Ovary (tissue), 9 donors: ENCODE data around the gene GNG7. TPM values are rescaled to one million over a fixed set of nuclear protein-coding genes. Genes with fewer than 3 reads are reported as not detected.

Source experiments
- DNase-seq, 5 donors: peaks; one replicate each; pipeline ENCODE4 v3.0.0-alpha.2; 2019 to 2020
- H3K27ac ChIP-seq, 2 donors: fragments of 200-600 bp; one replicate each; pipeline versions ENCODE4 v1.5.1 to v1.8.0; 2019 to 2022
- H3K27me3 ChIP-seq: fragments of 200-600 bp; one replicate; pipeline ENCODE4 v1.8.0; 2022
- H3K36me3 ChIP-seq: fragments of 200-600 bp; sonication (generic); one replicate; pipeline ENCODE4 v1.5.1; 2019
- H3K4me1 ChIP-seq: one replicate; pipeline ENCODE4 v1.8.1; 2013; ENCODE audit warnings: mild to moderate bottlenecking, moderate library complexity; ENCODE audit not compliant: insufficient read depth
- H3K4me3 ChIP-seq: fragments of 200-600 bp; sonication (generic); one replicate; pipeline ENCODE4 v1.5.1; 2017
- H3K9me3 ChIP-seq, 2 donors: fragments of 200-600 bp in 1 of 2; sonication (generic) in 1 of 2; one replicate each; pipeline versions ENCODE4 v1.5.1 to v1.8.1; 2013 to 2019; ENCODE audit warnings: mild to moderate bottlenecking in 1 of 2, moderate library complexity in 1 of 2
- CTCF ChIP-seq, 3 donors: fragments of 450-650 bp in 2 of 3; fragments of 200-600 bp in 1 of 3; IDR thresholded peaks; one replicate each; pipeline versions ENCODE4 v1.5.1 to v1.8.0; 2016 to 2022; ENCODE audit warnings: antibody characterized with exemption in 3 of 3, mild to moderate bottlenecking in 1 of 3
- EP300 ChIP-seq: sonication (generic); formaldehyde crosslinking; IDR thresholded peaks from one replicate; pipeline ENCODE4 v1.6.1; 2017; ENCODE audit warnings: antibody characterized with exemption
- POLR2A ChIP-seq: fragments of 450-650 bp; IDR thresholded peaks from one replicate; pipeline ENCODE4 v1.6.1; 2017; ENCODE audit warnings: antibody characterized with exemption, mild to moderate bottlenecking, moderate library complexity
- WGBS, 3 donors: extraction: QIAGEN DNeasy Blood & Tissue Kit in 1 of 3; methylation state at CpG; one replicate each; pipeline versions ENCODE4 v1.1.5 to v1.1.7; 2013 to 2017; 5-methylcytosine and 5-hydroxymethylcytosine counted together
- intact Hi-C, 4 donors: fragments of 100-400 bp; cut with DNase I; formaldehyde crosslinking; loops; one replicate each; pipeline versions ENCODE4 v1.11.0 to v1.15.1; 2022 to 2023
- polyA plus RNA-seq, 2 donors: library from polyadenylated mRNA; stranded (reverse); fragments of 200-250 nt in 1 of 2; fragments of 350-450 nt in 1 of 2; fragmentation: Illumina TruSeq in 1 of 2; extraction: RNeasy Lipid Tissue Mini Kit (QIAGEN cat#74804) in 1 of 2; gene quantifications; one replicate each; pipeline ENCODE4 v1.2.3, GENCODE V29; 2013 to 2014
- total RNA-seq, 7 donors: library from RNA; depleted of rRNA in 2 of 7; stranded (reverse); fragments of >200 nt in 2 of 7; fragmentation: NEBNext Ultra II Directional in 3 of 7; extraction: Animal tissue kit (Norgen Biotek cat#: 25700) in 3 of 7; gene quantifications; one replicate each; pipeline versions ENCODE4 v1.1.0 to v1.2.4, GENCODE V29; 2016 to 2023
- donor health status: DM: no; HTN: no; CAD: no; lungs with moderate emphysema.
- donor health status: DM: no; HTN: no; CAD: no.
- donor health status: Bipolar disorder and iron deficiency.
- donor health status: DM: yes; HTN: yes; CAD: no.
- donor health status: DM: no; HTN: no; CAD: no.
- donor health status: DM: yes; HTN: yes; CAD: no.

Gene GNG7
- total and polyA plus RNA-seq, 9 donors, result 4.1 to 36.3 (median 15.1) TPM

- Histone ChIP-seq H3K27me3 (no peaks in the 10 kb centered on the region), H3K27ac (no peak overlapping the region), H3K9me3 (no peaks in the 10 kb centered on the region), H3K4me3 (no peak overlapping the region), H3K36me3 (no peaks in the 10 kb centered on the region), H3K4me1 (no peaks in the 10 kb centered on the region)
- no peak for TF ChIP-seq CTCF (IDR thresholded peaks at IDR 0.05)
- no peak for TF ChIP-seq EP300
- no peak for TF ChIP-seq POLR2A
- no peak for DNase-seq
- 52 to 63% (median 53%) methylated on average over 17 of the region's 17 CpGs for WGBS, 3 donors
- intact Hi-C loops, result no loop called here
Measured at GRCh38 chr19:2711172-2711874, 8.8 kb upstream of the GNG7 start.

GRCh38 chr19:2706251-2706650 is 3.8 kb upstream of the GNG7 start:
- intact Hi-C loops, result no loop called here
- Histone ChIP-seq H3K27ac (no peak overlapping the region), H3K9me3 (no peaks in the 10 kb centered on the region), H3K4me3 (no peak overlapping the region), H3K36me3 (no peaks in the 10 kb centered on the region), H3K27me3 (no peaks in the 10 kb centered on the region), H3K4me1 (peaks cover 5% of the 10 kb centered on the region)
- TF ChIP-seq POLR2A (no peak), CTCF (IDR thresholded peaks at IDR 0.05) (no peak), EP300 (no peak)
- 94 to 95% (median 95%) methylated on average over 5 of the region's 5 CpGs for WGBS, 3 donors
- DNase-seq, result no peak

- Histone ChIP-seq H3K4me3 (no peak overlapping the region), H3K4me1 (peaks cover 8% of the 10 kb centered on the region), H3K27me3 (no peaks in the 10 kb centered on the region), H3K36me3 (no peaks in the 10 kb centered on the region), H3K27ac (no peak overlapping the region), H3K9me3 (no peaks in the 10 kb centered on the region)
- 76 to 79% (median 79%) methylated on average over 6 of the region's 6 CpGs for WGBS, 3 donors
- no peak for DNase-seq
- TF ChIP-seq POLR2A, result no peak
- no peak for TF ChIP-seq EP300
- TF ChIP-seq CTCF (IDR thresholded peaks at IDR 0.05), result no peak
- intact Hi-C loops, result no loop called here
Measured at GRCh38 chr19:2703691-2704216, 1.3 kb upstream of the GNG7 start.

- peaks cover 8% of the 10 kb centered on the region for H3K4me1 ChIP-seq
- no peaks in the 10 kb centered on the region for H3K36me3 ChIP-seq
- WGBS, 3 donors, result 64 to 69% (median 67%) methylated on average over 5 of the region's 5 CpGs
- no peaks in the 10 kb centered on the region for H3K27me3 ChIP-seq
- no peak overlapping the region for H3K27ac ChIP-seq
- H3K9me3 ChIP-seq, result no peaks in the 10 kb centered on the region
- intact Hi-C loops, result no loop called here
- TF ChIP-seq POLR2A (no peak), CTCF (IDR thresholded peaks at IDR 0.05) (no peak), EP300 (no peak)
- DNase-seq, result no peak
- H3K4me3 ChIP-seq, result peak overlapping the region; percentile 27
Measured at GRCh38 chr19:2703077-2703437, 563 bp upstream of the GNG7 start.
